Epithelial cell of proximal tubule (primary cell): Measurements from ENCODE around the gene MRPS15. TPM values are rescaled to one million over a fixed set of nuclear protein-coding genes. Genes with fewer than 3 reads are reported as not detected.

ENCODE experiments used
- DNase-seq: peaks from one replicate; pipeline ENCODE4 v3.0.0-alpha.2; 2011; ENCODE audit warnings: low read depth
- H3K4me3 ChIP-seq: 2 replicates; pipeline ENCODE4 v1.5.1; 2011; ENCODE audit warnings: low read depth, mild to moderate bottlenecking, low read length
- CTCF ChIP-seq: conservative IDR thresholded peaks from 2 replicates; pipeline ENCODE4 v1.5.1; 2012; ENCODE audit warnings: low read depth, mild to moderate bottlenecking, low read length
- total RNA-seq: library from RNA; depleted of rRNA; stranded (reverse); fragments of >200 nt; gene quantifications from 2 replicates; pipeline ENCODE4 v1.2.3, GENCODE V29; 2015

MRPS15 gene
- total RNA-seq, 1 donor from 2014 or later = 94.7 TPM

DNA sequence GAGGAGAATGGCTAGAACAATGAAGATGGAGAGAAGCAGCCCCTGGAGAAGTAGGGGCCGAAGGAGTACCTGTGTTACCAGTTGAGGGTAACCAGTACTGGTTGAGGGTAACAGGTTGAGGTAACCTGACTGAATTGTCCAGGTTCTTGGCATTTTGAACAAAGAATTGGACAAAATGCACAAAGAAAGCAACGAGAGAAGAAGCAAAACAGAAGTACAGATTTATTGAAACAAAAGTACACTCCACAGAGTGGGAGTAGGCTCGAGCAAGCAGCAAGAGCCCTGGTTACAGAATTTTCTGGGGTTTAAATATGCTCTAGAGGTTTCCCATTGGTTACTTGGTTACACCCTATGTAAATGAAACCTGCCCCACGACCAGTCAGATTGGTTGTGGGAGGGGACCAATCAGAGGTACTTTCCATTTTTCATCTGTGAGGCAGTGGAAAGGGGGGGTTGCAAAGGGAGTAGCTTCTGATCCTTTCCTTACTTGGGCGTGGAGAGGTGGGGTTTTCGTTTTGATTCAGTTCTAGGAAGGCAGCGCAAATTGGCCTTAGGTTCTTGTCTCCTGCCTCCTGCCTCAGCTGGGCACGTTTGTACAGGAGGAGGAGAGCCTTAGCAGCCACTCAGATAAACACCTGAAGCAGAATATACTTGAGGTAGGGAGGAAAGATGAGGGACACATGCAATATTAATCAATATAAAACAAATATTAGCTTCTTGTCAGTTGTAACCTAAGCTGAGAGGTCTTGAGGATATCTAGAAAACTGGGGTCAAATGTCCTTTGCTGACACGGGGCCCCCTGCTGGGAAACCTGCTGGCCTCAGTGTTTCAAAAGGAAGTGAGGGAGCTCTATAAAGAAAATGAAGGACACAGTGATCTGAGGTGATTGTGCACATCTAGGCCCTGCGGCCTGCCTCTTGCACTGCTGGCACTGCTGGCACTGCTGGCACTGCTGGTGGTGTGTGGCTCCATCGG lies 52.2 kb downstream of the MRPS15 start:
- DNase-seq = no peak
- H3K4me3 ChIP-seq = no peak overlapping the region
- TF ChIP-seq CTCF = no peak

DNA sequence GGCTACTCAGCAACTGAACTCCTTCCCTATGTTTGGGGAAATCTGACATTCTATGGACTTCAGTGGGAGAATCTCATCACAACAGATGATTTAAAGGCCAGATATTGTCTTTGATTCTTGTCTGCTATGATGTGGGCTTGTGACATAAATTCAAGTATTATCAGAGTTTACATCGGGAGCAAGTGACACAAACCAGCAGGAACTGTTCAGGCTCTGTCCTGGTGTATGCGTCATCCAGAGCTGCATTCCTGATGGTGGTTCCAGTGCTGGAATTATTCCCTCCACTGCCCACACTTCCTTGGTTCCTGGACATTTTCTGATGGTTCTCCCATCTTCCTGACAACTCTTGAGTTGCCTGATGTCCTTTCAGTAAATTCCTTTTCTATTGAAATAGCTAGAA lies 55.7 kb downstream of the MRPS15 start:
- no peak for TF ChIP-seq CTCF
- no peak for DNase-seq
- no peak overlapping the region for H3K4me3 ChIP-seq

- DNase-seq = no peak
- TF ChIP-seq CTCF = no peak
- H3K4me3 ChIP-seq = no peak overlapping the region
Measured at GRCh38 chr1:36406440-36406839, 57.7 kb downstream of the MRPS15 start.

Other genes starting within 250 kb of the MRPS15 start
- gene THRAP3, start 239.9 kb downstream of the MRPS15 start, total RNA-seq = 62.9 and 96.6 TPM in 2 replicates
- 4.0 and 20.3 TPM in 2 replicates for gene SH3D21, start 158.0 kb downstream of the MRPS15 start, total RNA-seq
- gene EVA1B, start 140.7 kb downstream of the MRPS15 start, total RNA-seq = 179 and 259 TPM in 2 replicates
- gene STK40, start 78.5 kb downstream of the MRPS15 start, total RNA-seq = 17.6 and 38.5 TPM in 2 replicates
- 18.2 and 52.8 TPM in 2 replicates for gene LSM10, start 66.5 kb downstream of the MRPS15 start, total RNA-seq
- 4.0 and 4.3 TPM in 2 replicates for gene OSCP1, start 13.9 kb downstream of the MRPS15 start, total RNA-seq
- gene CSF3R, start 18.5 kb upstream of the MRPS15 start, total RNA-seq = not detected in 2 replicates